Suprapubic skin (tissue), 4 donors: ENCODE results near the gene F2RL1. TPM values are rescaled to one million over a fixed set of nuclear protein-coding genes. Genes with fewer than 3 reads are reported as not detected.
"Not testable (repeated sequence)": the region's sequence is repeated elsewhere in the genome, so short reads cannot be mapped to it uniquely, and the experiment has no call there.

ENCODE experiments used
- DNase-seq, 2 donors: peaks; one replicate each; pipeline ENCODE4 v3.0.0-alpha.2; 2019; ENCODE audit warnings: low spot score in 2 of 2
- H3K27ac ChIP-seq: fragments of 200-600 bp; sonication (generic); one replicate; pipeline ENCODE4 v1.5.1; 2019
- H3K27me3 ChIP-seq: fragments of 200-600 bp; sonication (generic); one replicate; pipeline ENCODE4 v1.5.1; 2019
- H3K36me3 ChIP-seq: fragments of 200-600 bp; sonication (generic); one replicate; pipeline ENCODE4 v1.5.1; 2019
- H3K4me1 ChIP-seq: fragments of 200-600 bp; sonication (generic); one replicate; pipeline ENCODE4 v1.5.1; 2019
- H3K4me3 ChIP-seq: fragments of 200-600 bp; sonication (generic); one replicate; pipeline ENCODE4 v1.5.1; 2019; ENCODE audit warnings: mild to moderate bottlenecking
- H3K9me3 ChIP-seq: fragments of 200-600 bp; sonication (generic); one replicate; pipeline ENCODE4 v1.5.1; 2019
- EP300 ChIP-seq: sonication (generic); formaldehyde crosslinking; IDR thresholded peaks from one replicate; pipeline ENCODE4 v1.6.1; 2017; ENCODE audit warnings: antibody characterized with exemption
- POLR2A ChIP-seq, 2 donors: fragments of 450-650 bp; IDR thresholded peaks; one replicate each; pipeline ENCODE4 v1.6.1; 2017; ENCODE audit warnings: antibody characterized with exemption in 2 of 2, mild to moderate bottlenecking in 2 of 2, moderate library complexity in 2 of 2
- POLR2AphosphoS5 ChIP-seq, 3 donors: sonication (generic); formaldehyde crosslinking; IDR thresholded peaks; one replicate each; pipeline ENCODE4 v1.6.1; 2017; ENCODE audit warnings: antibody characterized with exemption in 3 of 3
- WGBS: methylation state at CpG from one replicate; pipeline ENCODE4 v1.1.5; 2018; 5-methylcytosine and 5-hydroxymethylcytosine counted together
- total RNA-seq, 4 donors: library from RNA; depleted of rRNA; stranded (reverse); fragments of >200 nt; gene quantifications; one replicate each; pipeline ENCODE4 v1.1.0, GENCODE V29; 2016
- TF ChIP-seq, protein P1 (sequence below), 2 donors: fragments of 200-600 bp in 1 of 2; fragments of 450-650 bp in 1 of 2; sonication (generic) in 1 of 2; IDR thresholded peaks; one replicate each; pipeline ENCODE4 v1.5.1; 2016 to 2019; ENCODE audit warnings: antibody characterized with exemption in 2 of 2, mild to moderate bottlenecking in 1 of 2, moderate library complexity in 1 of 2

Gene F2RL1
- total RNA-seq, 4 donors from 2014 or later, result 20.8 to 107 (median 77.7) TPM

DNA sequence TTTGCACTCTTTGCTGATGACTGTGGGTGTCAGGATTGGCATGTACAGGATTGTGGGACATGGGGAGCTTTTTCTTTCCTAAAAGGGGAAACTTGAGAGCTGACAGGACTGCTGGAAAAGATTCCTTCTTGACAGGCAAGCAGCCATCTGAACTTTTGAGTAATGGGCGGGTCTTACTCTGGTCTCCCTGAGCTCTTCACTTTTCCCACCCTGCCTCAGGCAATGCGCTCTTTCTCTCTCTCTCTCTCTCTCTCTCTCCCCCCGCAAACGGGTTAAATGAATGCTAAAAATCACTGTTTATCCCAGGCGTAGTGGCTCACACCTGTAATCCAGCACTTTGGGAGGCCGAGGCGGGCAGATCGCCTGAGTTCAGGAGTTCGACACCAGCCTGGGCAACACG, 37.1 kb upstream of the F2RL1 start:
- Histone ChIP-seq H3K4me3 (no peak overlapping the region), H3K4me1 (peaks cover 1% of the 10 kb centered on the region), H3K36me3 (no peaks in the 10 kb centered on the region), H3K27me3 (no peaks in the 10 kb centered on the region), H3K9me3 (no peaks in the 10 kb centered on the region), H3K27ac (no peak overlapping the region)
- no peak for DNase-seq
- WGBS, result 82% methylated on average over 10 of the region's 10 CpGs
- TF ChIP-seq EP300 (no peak), POLR2A (IDR thresholded peaks at IDR 0.05) (no peak), POLR2AphosphoS5 (IDR thresholded peaks at IDR 0.05) (no peak)
- TF ChIP-seq, protein P1, sequence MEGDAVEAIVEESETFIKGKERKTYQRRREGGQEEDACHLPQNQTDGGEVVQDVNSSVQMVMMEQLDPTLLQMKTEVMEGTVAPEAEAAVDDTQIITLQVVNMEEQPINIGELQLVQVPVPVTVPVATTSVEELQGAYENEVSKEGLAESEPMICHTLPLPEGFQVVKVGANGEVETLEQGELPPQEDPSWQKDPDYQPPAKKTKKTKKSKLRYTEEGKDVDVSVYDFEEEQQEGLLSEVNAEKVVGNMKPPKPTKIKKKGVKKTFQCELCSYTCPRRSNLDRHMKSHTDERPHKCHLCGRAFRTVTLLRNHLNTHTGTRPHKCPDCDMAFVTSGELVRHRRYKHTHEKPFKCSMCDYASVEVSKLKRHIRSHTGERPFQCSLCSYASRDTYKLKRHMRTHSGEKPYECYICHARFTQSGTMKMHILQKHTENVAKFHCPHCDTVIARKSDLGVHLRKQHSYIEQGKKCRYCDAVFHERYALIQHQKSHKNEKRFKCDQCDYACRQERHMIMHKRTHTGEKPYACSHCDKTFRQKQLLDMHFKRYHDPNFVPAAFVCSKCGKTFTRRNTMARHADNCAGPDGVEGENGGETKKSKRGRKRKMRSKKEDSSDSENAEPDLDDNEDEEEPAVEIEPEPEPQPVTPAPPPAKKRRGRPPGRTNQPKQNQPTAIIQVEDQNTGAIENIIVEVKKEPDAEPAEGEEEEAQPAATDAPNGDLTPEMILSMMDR (IDR thresholded peaks at IDR 0.05), result no peak

DNA sequence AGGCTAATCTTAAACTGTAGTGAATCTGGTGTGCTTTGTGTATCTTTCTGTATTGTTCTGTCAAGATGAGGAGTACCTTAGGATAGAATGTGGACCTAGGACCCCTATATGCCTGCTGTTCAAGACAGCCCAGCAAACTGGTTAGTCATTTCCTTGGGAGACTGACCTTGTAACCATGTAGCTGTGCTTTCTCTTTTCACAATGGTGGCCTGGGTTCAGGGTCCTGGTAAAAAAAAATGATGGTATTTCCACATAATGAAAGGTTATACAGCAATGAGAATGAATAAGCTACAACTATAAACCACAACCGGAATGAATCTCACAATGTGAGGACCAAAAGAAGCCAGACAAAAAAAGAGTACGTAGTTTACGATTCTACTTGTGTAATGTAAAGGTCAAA, 36.4 kb upstream of the F2RL1 start:
- Histone ChIP-seq H3K27ac (no peak overlapping the region), H3K9me3 (no peaks in the 10 kb centered on the region), H3K4me3 (no peak overlapping the region), H3K4me1 (peaks cover 5% of the 10 kb centered on the region), H3K36me3 (no peaks in the 10 kb centered on the region), H3K27me3 (no peaks in the 10 kb centered on the region)
- no peak for DNase-seq
- TF ChIP-seq POLR2A (IDR thresholded peaks at IDR 0.05) (no peak), EP300 (no peak), POLR2AphosphoS5 (IDR thresholded peaks at IDR 0.05) (no peak)
- TF ChIP-seq, protein P1 (IDR thresholded peaks at IDR 0.05), result no peak
- WGBS, result 92% methylated on average over 3 of the region's 3 CpGs

DNA sequence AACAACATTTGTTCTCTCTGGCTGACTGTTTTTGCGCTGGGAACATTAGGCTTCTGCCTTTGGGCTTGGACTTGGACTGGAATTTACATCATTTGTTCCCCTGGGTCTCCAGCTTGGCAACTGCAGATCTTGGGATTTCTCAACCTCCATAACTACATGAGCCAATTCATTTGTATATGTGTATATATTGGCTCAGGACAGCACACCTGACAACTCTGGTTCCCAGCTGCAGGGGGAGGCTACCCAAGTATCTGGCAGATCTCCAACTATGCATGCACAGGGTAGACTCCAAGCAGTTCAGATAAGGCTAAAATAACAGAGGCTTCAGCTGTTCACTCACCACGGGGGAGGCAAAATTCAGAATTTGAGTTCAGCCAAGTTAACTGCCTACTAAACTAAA, 31.6 kb upstream of the F2RL1 start:
- H3K36me3 ChIP-seq, result no peaks in the 10 kb centered on the region
- H3K4me1 ChIP-seq, result peaks cover 24% of the 10 kb centered on the region
- H3K27ac ChIP-seq, result no peak overlapping the region
- no peak overlapping the region for H3K4me3 ChIP-seq
- 27% methylated on average over 2 of the region's 2 CpGs for WGBS
- no peak for DNase-seq
- H3K27me3 ChIP-seq, result no peaks in the 10 kb centered on the region
- no peaks in the 10 kb centered on the region for H3K9me3 ChIP-seq
- TF ChIP-seq, protein P1 (IDR thresholded peaks at IDR 0.05), result no peak
- no peak for TF ChIP-seq EP300
- peak in 1 of 3 donors; percentile 26 for TF ChIP-seq POLR2AphosphoS5 (IDR thresholded peaks at IDR 0.05)

DNA sequence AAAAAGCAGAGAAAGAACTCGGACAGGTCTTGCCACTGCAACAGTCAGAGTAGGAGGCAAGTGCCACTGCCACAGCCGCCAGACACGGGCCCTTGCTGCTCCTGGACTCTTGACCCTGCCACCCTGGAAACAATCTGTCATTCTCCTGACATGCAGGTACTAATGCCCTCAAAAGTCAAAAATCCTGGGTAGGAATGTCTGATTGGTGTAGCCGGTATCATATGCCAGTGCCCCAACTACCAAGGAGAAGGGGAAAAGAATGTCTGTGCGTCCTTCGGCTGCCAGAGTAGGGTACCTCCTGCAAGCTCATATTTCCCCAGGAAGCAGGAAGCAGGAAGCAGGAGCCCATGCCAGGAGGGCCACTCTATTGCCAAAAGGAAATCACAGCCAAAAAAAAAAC, 30.5 kb upstream of the F2RL1 start:
- Histone ChIP-seq H3K36me3 (no peaks in the 10 kb centered on the region), H3K4me3 (no peak overlapping the region), H3K27ac (no peak overlapping the region), H3K4me1 (peaks cover 24% of the 10 kb centered on the region), H3K9me3 (no peaks in the 10 kb centered on the region), H3K27me3 (no peaks in the 10 kb centered on the region)
- no peak for TF ChIP-seq POLR2AphosphoS5 (IDR thresholded peaks at IDR 0.05)
- TF ChIP-seq EP300, result no peak
- TF ChIP-seq POLR2A (IDR thresholded peaks at IDR 0.05), result no peak
- TF ChIP-seq, protein P1 (IDR thresholded peaks at IDR 0.05), result no peak
- WGBS, result 76% methylated on average over 6 of the region's 6 CpGs
- DNase-seq, result no peak

DNA sequence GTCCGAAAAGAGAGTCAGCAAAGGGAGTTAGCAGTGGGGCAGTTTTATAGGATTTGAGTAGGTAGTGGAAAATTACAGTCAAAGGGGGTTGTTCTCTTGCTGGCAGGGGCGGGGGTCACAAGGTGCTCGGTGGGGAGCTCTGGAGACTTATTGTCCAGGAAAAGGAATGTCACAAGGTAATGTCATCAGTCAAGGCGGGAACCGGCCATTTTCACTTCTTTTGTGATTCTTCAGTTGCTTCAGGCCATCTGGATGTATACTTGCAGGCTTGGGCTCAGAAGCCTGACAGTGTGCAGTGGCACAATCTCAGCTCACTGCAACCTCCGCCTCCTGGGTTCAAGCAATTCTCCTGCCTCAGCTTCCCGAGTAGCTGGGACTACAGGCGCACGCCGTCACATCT, 29.6 kb upstream of the F2RL1 start:
- DNase-seq, H3K27ac ChIP-seq, H3K9me3 ChIP-seq, H3K4me3 ChIP-seq, H3K27me3 ChIP-seq, H3K36me3 ChIP-seq: not testable (repeated sequence)
- peaks cover 24% of the 10 kb centered on the region for H3K4me1 ChIP-seq
- WGBS, result 91% methylated on average over 10 of the region's 10 CpGs

DNA sequence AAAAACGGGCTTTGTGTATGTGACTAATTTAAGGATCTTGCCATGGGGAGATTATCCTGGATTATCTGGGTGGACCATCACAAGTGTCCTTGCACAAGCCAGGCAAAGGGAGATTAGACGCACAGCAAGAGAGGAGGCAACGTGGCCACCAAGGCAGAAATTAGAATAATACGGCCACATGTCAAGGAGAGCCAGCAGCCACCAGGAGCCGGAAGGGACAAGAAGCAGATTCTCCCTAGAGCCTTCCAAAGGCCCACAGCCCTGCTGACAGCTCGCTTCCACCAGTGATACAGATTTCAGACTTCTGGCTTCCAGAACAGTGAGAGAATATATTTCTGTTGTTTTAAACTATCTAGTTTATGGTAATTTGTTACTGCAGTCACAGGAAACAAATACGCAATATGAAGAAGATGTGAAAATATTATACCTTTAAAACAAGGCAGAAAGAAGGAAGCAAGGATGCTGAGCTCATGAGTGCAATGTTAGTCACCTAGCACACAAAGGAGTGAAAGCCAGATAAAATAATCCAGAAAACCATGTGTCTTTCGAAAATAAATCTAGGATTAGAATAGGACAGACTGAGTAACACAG, 28.7 kb upstream of the F2RL1 start:
- Histone ChIP-seq H3K4me3 (no peak overlapping the region), H3K36me3 (no peaks in the 10 kb centered on the region), H3K27ac (peak overlapping the region; percentile 39), H3K9me3 (no peaks in the 10 kb centered on the region), H3K4me1 (peaks cover 24% of the 10 kb centered on the region), H3K27me3 (no peaks in the 10 kb centered on the region)
- DNase-seq, result no peak
- TF ChIP-seq POLR2AphosphoS5 (IDR thresholded peaks at IDR 0.05) (no peak), POLR2A (IDR thresholded peaks at IDR 0.05) (no peak), EP300 (no peak)
- TF ChIP-seq, protein P1 (IDR thresholded peaks at IDR 0.05), result no peak
- 81% methylated on average over 8 of the region's 8 CpGs for WGBS
